ENCODE measurements around the gene CCDC3. TPM values are rescaled to one million over a fixed set of nuclear protein-coding genes. Genes with fewer than 3 reads are reported as not detected.
"Not testable (repeated sequence)": the region's sequence is repeated elsewhere in the genome, so short reads cannot be mapped to it uniquely, and the experiment has no call there.

CCDC3 gene
- total RNA-seq, 1 experiment from 2014 or later, result not detected

GRCh38 chr10:13038391-13038790 lies 36.9 kb upstream of the CCDC3 start:
- no peaks in the 10 kb centered on the region for H3K9me3 Mint-ChIP-seq (ENCODE audit: unreplicated experiment)
- no peaks in the 10 kb centered on the region for H3K4me1 Mint-ChIP-seq (ENCODE audit: insufficient read depth, unreplicated experiment)
- H3K4me3 Mint-ChIP-seq (ENCODE audit: unreplicated experiment), result no peak overlapping the region
- H3K27ac Mint-ChIP-seq (ENCODE audit: low read depth, unreplicated experiment), result no peak overlapping the region
- ChIA-PET CTCF (interaction anchor here (0.6 to 1.0 kb wide), 6 partner anchors 13 to 824 kb away, joined by 3 to 4 read pairs (median 3); no protein-coding TSS in a partner anchor), POLR2A (no interaction called here)
- peaks cover 28% of the 10 kb centered on the region for H3K27me3 Mint-ChIP-seq (ENCODE audit: insufficient read depth, unreplicated experiment)
- H3K36me3 Mint-ChIP-seq (ENCODE audit: insufficient read depth, unreplicated experiment), result no peaks in the 10 kb centered on the region
- BruUV-seq (replicated peaks), result no TSS peak
- TF ChIP-seq CTCF (IDR thresholded peaks at IDR 0.05; ENCODE audit: unreplicated experiment), result no peak
- intact Hi-C loops (cut with micrococcal nuclease), result no loop called here
- DNase-seq (ENCODE audit: unreplicated experiment), result no peak

- no peaks in the 10 kb centered on the region for H3K4me1 Mint-ChIP-seq (ENCODE audit: insufficient read depth, unreplicated experiment)
- no peaks in the 10 kb centered on the region for H3K36me3 Mint-ChIP-seq (ENCODE audit: insufficient read depth, unreplicated experiment)
- peaks cover 28% of the 10 kb centered on the region for H3K27me3 Mint-ChIP-seq (ENCODE audit: insufficient read depth, unreplicated experiment)
- no peak overlapping the region for H3K27ac Mint-ChIP-seq (ENCODE audit: low read depth, unreplicated experiment)
- intact Hi-C loops (cut with micrococcal nuclease), result no loop called here
- ChIA-PET CTCF (interaction anchor here (0.6 to 1.0 kb wide), 4 partner anchors 13 to 824 kb away, joined by 3 to 4 read pairs (median 3); no protein-coding TSS in a partner anchor), POLR2A (no interaction called here)
- TF ChIP-seq CTCF (IDR thresholded peaks at IDR 0.05; ENCODE audit: unreplicated experiment), result no peak
- no TSS peak for BruUV-seq (replicated peaks)
- no peak overlapping the region for H3K4me3 Mint-ChIP-seq (ENCODE audit: unreplicated experiment)
- no peaks in the 10 kb centered on the region for H3K9me3 Mint-ChIP-seq (ENCODE audit: unreplicated experiment)
- no peak for DNase-seq (ENCODE audit: unreplicated experiment)
These were observed 36.3 kb upstream of the CCDC3 start for GRCh38 chr10:13037832-13038231.

GRCh38 chr10:13036841-13037240 lies 35.3 kb upstream of the CCDC3 start:
- no peak overlapping the region for H3K27ac Mint-ChIP-seq (ENCODE audit: low read depth, unreplicated experiment)

GRCh38 chr10:13035731-13036130 lies 34.2 kb upstream of the CCDC3 start:
- POLR2A ChIA-PET, result interaction anchor here (1.1 kb wide), 1 partner anchor 65 kb away, joined by 3 read pairs; no protein-coding TSS in a partner anchor
- intact Hi-C loops (cut with micrococcal nuclease); H3K36me3 Mint-ChIP-seq (ENCODE audit: insufficient read depth, unreplicated experiment); H3K27ac Mint-ChIP-seq (ENCODE audit: low read depth, unreplicated experiment); BruUV-seq (replicated peaks); H3K4me1 Mint-ChIP-seq (ENCODE audit: insufficient read depth, unreplicated experiment); H3K9me3 Mint-ChIP-seq (ENCODE audit: unreplicated experiment); H3K4me3 Mint-ChIP-seq (ENCODE audit: unreplicated experiment); DNase-seq (ENCODE audit: unreplicated experiment): not testable (repeated sequence)
- peaks cover 36% of the 10 kb centered on the region for H3K27me3 Mint-ChIP-seq (ENCODE audit: insufficient read depth, unreplicated experiment)
- CTCF ChIA-PET, result interaction anchor here (0.8 to 1.0 kb wide), 2 partner anchors 21 to 39 kb away, joined by 3 read pairs; no protein-coding TSS in a partner anchor

More at GRCh38 chr10:13036841-13037240, 35.3 kb upstream of the CCDC3 start:
- peaks cover 29% of the 10 kb centered on the region for H3K27me3 Mint-ChIP-seq (ENCODE audit: insufficient read depth, unreplicated experiment)
- H3K4me3 Mint-ChIP-seq (ENCODE audit: unreplicated experiment), result no peak overlapping the region
- H3K9me3 Mint-ChIP-seq (ENCODE audit: unreplicated experiment), result no peaks in the 10 kb centered on the region
- H3K36me3 Mint-ChIP-seq (ENCODE audit: insufficient read depth, unreplicated experiment), result no peaks in the 10 kb centered on the region
- ChIA-PET POLR2A (no interaction called here), CTCF (interaction anchor here (0.6 to 1.0 kb wide), 3 partner anchors 20 to 783 kb away, joined by 3 read pairs; no protein-coding TSS in a partner anchor)
- DNase-seq (ENCODE audit: unreplicated experiment), result no peak
- BruUV-seq (replicated peaks), result no TSS peak
- intact Hi-C loops (cut with micrococcal nuclease), result no loop called here
- H3K4me1 Mint-ChIP-seq (ENCODE audit: insufficient read depth, unreplicated experiment), result no peaks in the 10 kb centered on the region
- no peak for TF ChIP-seq CTCF (IDR thresholded peaks at IDR 0.05; ENCODE audit: unreplicated experiment)

- H3K4me3 Mint-ChIP-seq (ENCODE audit: unreplicated experiment), result no peak overlapping the region
- no peak for DNase-seq (ENCODE audit: unreplicated experiment)
- peaks cover 9% of the 10 kb centered on the region for H3K9me3 Mint-ChIP-seq (ENCODE audit: unreplicated experiment)
- no TSS peak for BruUV-seq (replicated peaks)
- peaks cover 41% of the 10 kb centered on the region for H3K27me3 Mint-ChIP-seq (ENCODE audit: insufficient read depth, unreplicated experiment)
- ChIA-PET CTCF (no interaction called here), POLR2A (no interaction called here)
- no peaks in the 10 kb centered on the region for H3K36me3 Mint-ChIP-seq (ENCODE audit: insufficient read depth, unreplicated experiment)
- intact Hi-C loops (cut with micrococcal nuclease), result no loop called here
- TF ChIP-seq CTCF (IDR thresholded peaks at IDR 0.05; ENCODE audit: unreplicated experiment), result no peak
- H3K4me1 Mint-ChIP-seq (ENCODE audit: insufficient read depth, unreplicated experiment), result no peaks in the 10 kb centered on the region
- no peak overlapping the region for H3K27ac Mint-ChIP-seq (ENCODE audit: low read depth, unreplicated experiment)
These were observed 25.4 kb upstream of the CCDC3 start for GRCh38 chr10:13026873-13027272.

Data from MCF 10A (cell line).